ENCODE results near the gene ADAMTS17.
"Not testable (repeated sequence)": the region's sequence is repeated elsewhere in the genome, so short reads cannot be mapped to it uniquely, and the experiment has no call there.

Gene ADAMTS17

GRCh38 chr15:100341750-100342560, at the start of gene ADAMTS17:
Gene ADAMTS17 (minus strand): TSS chr15:100341975. CDS start chr15:100341899, 76 bp downstream.
- peak; percentile 87 for DNase-seq

- no peak for DNase-seq
Measured at GRCh38 chr15:100385300-100386050, 43.7 kb upstream of the ADAMTS17 start.

- DNase-seq, result no peak
Measured at GRCh38 chr15:100384108-100384410, 42.3 kb upstream of the ADAMTS17 start.

GRCh38 chr15:100383302-100384107, 41.7 kb upstream of the ADAMTS17 start:
- no peak for DNase-seq

GRCh38 chr15:100373942-100374341, 32.2 kb upstream of the ADAMTS17 start:
- DNase-seq, result no peak

GRCh38 chr15:100373120-100373896, 31.5 kb upstream of the ADAMTS17 start:
- no peak for DNase-seq

- DNase-seq, result no peak
Measured at GRCh38 chr15:100372739-100373119, 31.0 kb upstream of the ADAMTS17 start.

- DNase-seq, result no peak
Measured at GRCh38 chr15:100355342-100355741, 13.6 kb upstream of the ADAMTS17 start.

- DNase-seq, result no peak
Measured at GRCh38 chr15:100353449-100353848, 11.7 kb upstream of the ADAMTS17 start.

GRCh38 chr15:100350434-100351226, 8.9 kb upstream of the ADAMTS17 start:
- DNase-seq, result no peak

GRCh38 chr15:100349696-100350433, 8.1 kb upstream of the ADAMTS17 start:
- DNase-seq, result peak; percentile 90

- no peak for DNase-seq
Measured at GRCh38 chr15:100349321-100349695, 7.5 kb upstream of the ADAMTS17 start.

- DNase-seq, result no peak
Measured at GRCh38 chr15:100348578-100348977, 6.8 kb upstream of the ADAMTS17 start.

GRCh38 chr15:100346866-100347512, 5.2 kb upstream of the ADAMTS17 start:
- DNase-seq, result no peak

GRCh38 chr15:100345438-100345837, 3.7 kb upstream of the ADAMTS17 start:
- DNase-seq, result no peak

- DNase-seq, result no peak
Measured at GRCh38 chr15:100343251-100343650, 1.5 kb upstream of the ADAMTS17 start.

GRCh38 chr15:100341239-100341749, 481 bp downstream of the ADAMTS17 start:
- no peak for DNase-seq

- no peak for DNase-seq
Measured at GRCh38 chr15:100340721-100341238, 995 bp downstream of the ADAMTS17 start.

GRCh38 chr15:100339999-100340398, 1.8 kb downstream of the ADAMTS17 start:
- DNase-seq, result no peak

- not testable (repeated sequence) for DNase-seq
Measured at GRCh38 chr15:100339451-100339850, 2.3 kb downstream of the ADAMTS17 start.

Data from cortex of kidney (tissue), 1 donor.